Gastrocnemius medialis (tissue), 4 donors: ENCODE measurements around the gene CSRNP3. TPM values are rescaled to one million over a fixed set of nuclear protein-coding genes. Genes with fewer than 3 reads are reported as not detected.
A peak's percentile ranks its signal among the peaks of the same experiment; 100 is the strongest.
"Not testable (repeated sequence)": the region's sequence is repeated elsewhere in the genome, so short reads cannot be mapped to it uniquely, and the experiment has no call there.

Experiments used
- ATAC-seq, 2 donors: fragments of 150-250 bp; one replicate each; pipeline ENCODE4 v1.9.1; 2016
- DNase-seq, 2 donors: peaks; one replicate each; pipeline ENCODE4 v3.0.0-alpha.2; 2019
- H3K27ac ChIP-seq, 4 donors: fragments of 200-600 bp; sonication (generic); 1 replicate in 1 of 4; 2 replicates in 3 of 4; pipeline ENCODE4 v1.5.1; 2016 to 2018; ENCODE audit warnings: mild to moderate bottlenecking in 2 of 4, moderate library complexity in 1 of 4
- H3K27me3 ChIP-seq, 3 donors: fragments of 200-600 bp; sonication (generic) in 2 of 3; 1 replicate in 1 of 3; 2 replicates in 2 of 3; pipeline versions ENCODE4 v1.5.1 to v1.6.0; 2016 to 2019; ENCODE audit warnings: mild to moderate bottlenecking in 1 of 3, moderate library complexity in 1 of 3
- H3K36me3 ChIP-seq, 2 donors: fragments of 200-600 bp; sonication (generic) in 1 of 2; one replicate each; pipeline ENCODE4 v1.5.1; 2017 to 2018
- H3K4me1 ChIP-seq, 2 donors: fragments of 200-600 bp; sonication (generic) in 1 of 2; one replicate each; pipeline ENCODE4 v1.5.1; 2016 to 2017; ENCODE audit warnings: mild to moderate bottlenecking in 2 of 2
- H3K4me3 ChIP-seq, 4 donors: fragments of 200-600 bp; sonication (generic) in 3 of 4; 1 replicate in 1 of 4; 2 replicates in 3 of 4; pipeline ENCODE4 v1.5.1; 2016 to 2019; ENCODE audit warnings: mild to moderate bottlenecking in 2 of 4
- H3K9me3 ChIP-seq, 3 donors: fragments of 200-600 bp; sonication (generic) in 2 of 3; 1 replicate in 1 of 3; 2 replicates in 2 of 3; pipeline ENCODE4 v1.5.1; 2016 to 2019
- POLR2A ChIP-seq, 2 donors: fragments of 450-650 bp; IDR thresholded peaks; one replicate each; pipeline ENCODE4 v1.6.1; 2017; ENCODE audit warnings: antibody characterized with exemption in 2 of 2, mild to moderate bottlenecking in 2 of 2, moderate library complexity in 2 of 2
- in situ Hi-C, 4 donors: fragments of 200-750 bp; cut with MboI; loops; one replicate each; pipeline versions ENCODE4 v1.15.0 to v1.8.0; 2017; ENCODE audit warnings: low sequenced_read_pairs in 4 of 4
- intact Hi-C: fragments of 100-400 bp; cut with DNase I; formaldehyde crosslinking; loops from one replicate; pipeline ENCODE4 v1.15.1; 2023; ENCODE audit warnings: low total_unique reads
- total RNA-seq, 4 donors: library from RNA; depleted of rRNA; stranded (reverse); fragments of >200 nt; gene quantifications; one replicate each; pipeline versions ENCODE4 v1.1.0 to v1.2.3, GENCODE V29; 2016
- TF ChIP-seq, protein P1 (sequence below), 5 experiments: fragments of 450-650 bp in 3 of 5; fragments of 200-600 bp in 2 of 5; sonication (generic) in 2 of 5; IDR thresholded peaks in 4 of 5; conservative IDR thresholded peaks in 1 of 5; 1 replicate in 4 of 5; 2 replicates in 1 of 5; pipeline ENCODE4 v1.5.1; 2016 to 2019; ENCODE audit warnings: antibody characterized with exemption in 5 of 5, mild to moderate bottlenecking in 3 of 5, moderate library complexity in 3 of 5

CSRNP3 gene
- total RNA-seq, 4 donors from 2014 or later: 0.05 to 0.27 (median 0.08) TPM

DNA sequence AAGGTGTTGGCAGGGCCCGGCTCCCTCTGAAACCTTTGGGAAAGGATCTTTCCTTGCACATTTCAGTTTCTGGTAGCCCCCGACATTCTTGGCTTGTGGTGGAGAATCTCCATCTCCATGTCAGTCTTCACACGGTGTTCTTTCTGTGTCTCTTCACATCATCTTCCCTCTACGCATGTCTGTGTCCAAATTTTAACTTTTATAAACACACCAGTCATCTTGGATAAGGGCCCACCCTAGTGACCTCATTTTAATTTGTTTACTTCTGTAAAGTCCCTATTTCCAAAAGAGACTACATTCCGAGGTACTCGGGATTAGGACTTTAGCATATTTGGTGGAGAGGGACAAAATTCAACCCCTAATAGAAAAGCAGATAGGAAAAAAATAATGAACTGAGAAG, 186.2 kb downstream of the CSRNP3 start:
- DNase-seq: peak in 1 of 2 donors; percentile 3
- in situ Hi-C loops (no loop called here), intact Hi-C loops (no loop called here)
- Histone ChIP-seq H3K36me3 (no peaks in the 10 kb centered on the region), H3K4me3 (no peak overlapping the region), H3K4me1 (no peaks in the 10 kb centered on the region), H3K27me3 (no peaks in the 10 kb centered on the region), H3K9me3 (no peaks in the 10 kb centered on the region), H3K27ac (peak overlapping the region in 2 of 4 donors; percentile 40 to 52)
- TF ChIP-seq POLR2A (IDR thresholded peaks at IDR 0.05): no peak
- ATAC-seq: peak in 1 of 2 donors; percentile 68

- H3K4me3 ChIP-seq: no peak overlapping the region
- H3K27ac ChIP-seq: no peak overlapping the region
- no peaks in the 10 kb centered on the region for H3K27me3 ChIP-seq
- no peaks in the 10 kb centered on the region for H3K4me1 ChIP-seq
- ATAC-seq (no peak), DNase-seq (no peak)
- in situ Hi-C loops (no loop called here), intact Hi-C loops (loop anchor here (1.0 kb wide), 1 partner anchor 17 kb away; no protein-coding TSS in a partner anchor)
- TF ChIP-seq, protein P1, sequence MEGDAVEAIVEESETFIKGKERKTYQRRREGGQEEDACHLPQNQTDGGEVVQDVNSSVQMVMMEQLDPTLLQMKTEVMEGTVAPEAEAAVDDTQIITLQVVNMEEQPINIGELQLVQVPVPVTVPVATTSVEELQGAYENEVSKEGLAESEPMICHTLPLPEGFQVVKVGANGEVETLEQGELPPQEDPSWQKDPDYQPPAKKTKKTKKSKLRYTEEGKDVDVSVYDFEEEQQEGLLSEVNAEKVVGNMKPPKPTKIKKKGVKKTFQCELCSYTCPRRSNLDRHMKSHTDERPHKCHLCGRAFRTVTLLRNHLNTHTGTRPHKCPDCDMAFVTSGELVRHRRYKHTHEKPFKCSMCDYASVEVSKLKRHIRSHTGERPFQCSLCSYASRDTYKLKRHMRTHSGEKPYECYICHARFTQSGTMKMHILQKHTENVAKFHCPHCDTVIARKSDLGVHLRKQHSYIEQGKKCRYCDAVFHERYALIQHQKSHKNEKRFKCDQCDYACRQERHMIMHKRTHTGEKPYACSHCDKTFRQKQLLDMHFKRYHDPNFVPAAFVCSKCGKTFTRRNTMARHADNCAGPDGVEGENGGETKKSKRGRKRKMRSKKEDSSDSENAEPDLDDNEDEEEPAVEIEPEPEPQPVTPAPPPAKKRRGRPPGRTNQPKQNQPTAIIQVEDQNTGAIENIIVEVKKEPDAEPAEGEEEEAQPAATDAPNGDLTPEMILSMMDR (IDR thresholded peaks at IDR 0.05 in 4 of 5, conservative IDR thresholded peaks at IDR 0.05 in 1 of 5): no peak
- no peak for TF ChIP-seq POLR2A (IDR thresholded peaks at IDR 0.05)
- no peaks in the 10 kb centered on the region for H3K36me3 ChIP-seq
- no peaks in the 10 kb centered on the region for H3K9me3 ChIP-seq
These were observed 190.9 kb downstream of the CSRNP3 start for GRCh38 chr2:165660361-165660760.

DNA sequence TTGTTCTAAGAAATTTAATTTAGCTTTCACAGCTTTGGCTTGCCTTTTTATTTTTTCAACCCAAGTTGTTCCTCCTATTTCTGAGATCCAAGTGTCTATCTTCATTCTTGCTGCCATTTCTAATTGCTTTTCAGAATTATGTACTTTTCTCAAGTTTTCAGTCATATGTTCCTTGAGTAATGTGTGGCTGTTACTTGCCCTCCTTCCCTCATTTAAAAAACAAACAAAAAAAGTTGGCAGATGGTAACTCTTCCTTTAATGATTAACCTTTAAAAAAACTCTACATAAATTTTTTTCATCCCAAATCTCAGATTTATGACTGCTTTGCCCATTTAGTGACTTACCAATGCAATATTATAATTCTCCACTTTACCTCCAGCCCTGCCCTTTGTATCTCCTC, 193.2 kb downstream of the CSRNP3 start:
- Histone ChIP-seq H3K4me1 (no peaks in the 10 kb centered on the region), H3K36me3 (no peaks in the 10 kb centered on the region), H3K27me3 (no peaks in the 10 kb centered on the region), H3K4me3 (no peak overlapping the region), H3K9me3 (no peaks in the 10 kb centered on the region), H3K27ac (no peak overlapping the region)
- DNase-seq: no peak
- intact Hi-C loops: no loop called here
- no peak for ATAC-seq
- in situ Hi-C loops: no loop called here
- TF ChIP-seq POLR2A (IDR thresholded peaks at IDR 0.05): no peak
- TF ChIP-seq, protein P1 (IDR thresholded peaks at IDR 0.05 in 4 of 5, conservative IDR thresholded peaks at IDR 0.05 in 1 of 5): no peak

- in situ Hi-C loops: no loop called here
- DNase-seq (no peak), ATAC-seq (no peak)
- no peaks in the 10 kb centered on the region for H3K4me1 ChIP-seq
- H3K36me3 ChIP-seq: no peaks in the 10 kb centered on the region
- TF ChIP-seq POLR2A (IDR thresholded peaks at IDR 0.05): no peak
- TF ChIP-seq, protein P1 (IDR thresholded peaks at IDR 0.05 in 4 of 5, conservative IDR thresholded peaks at IDR 0.05 in 1 of 5): no peak
- no peak overlapping the region for H3K4me3 ChIP-seq
- no peak overlapping the region for H3K27ac ChIP-seq
- no peaks in the 10 kb centered on the region for H3K27me3 ChIP-seq
- H3K9me3 ChIP-seq: no peaks in the 10 kb centered on the region
- intact Hi-C loops: no loop called here
These were observed 196.1 kb downstream of the CSRNP3 start for GRCh38 chr2:165665614-165666013.

DNA sequence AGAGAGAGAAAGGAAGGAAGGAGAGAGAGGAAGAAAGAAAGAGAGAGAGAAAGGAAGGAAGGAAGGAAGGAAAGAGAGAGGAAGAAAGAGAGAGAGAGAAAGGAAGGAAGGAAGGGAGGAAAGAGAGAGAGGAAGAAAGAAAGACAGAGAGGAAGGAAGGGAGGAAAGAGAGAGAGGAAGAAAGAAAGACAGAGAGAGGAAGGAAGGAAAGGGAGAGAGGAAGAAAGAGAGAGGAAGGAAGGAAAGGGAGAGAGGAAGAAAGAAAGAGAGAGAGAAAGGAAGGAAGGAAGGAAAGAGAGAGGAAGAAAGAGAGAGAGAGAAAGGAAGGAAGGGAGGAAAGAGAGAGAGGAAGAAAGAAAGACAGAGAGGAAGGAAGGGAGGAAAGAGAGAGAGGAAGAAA, 196.6 kb downstream of the CSRNP3 start:
- H3K4me3 ChIP-seq, intact Hi-C loops, H3K27ac ChIP-seq, H3K27me3 ChIP-seq, ATAC-seq, H3K36me3 ChIP-seq, H3K9me3 ChIP-seq, H3K4me1 ChIP-seq, in situ Hi-C loops, DNase-seq: not testable (repeated sequence)

DNA sequence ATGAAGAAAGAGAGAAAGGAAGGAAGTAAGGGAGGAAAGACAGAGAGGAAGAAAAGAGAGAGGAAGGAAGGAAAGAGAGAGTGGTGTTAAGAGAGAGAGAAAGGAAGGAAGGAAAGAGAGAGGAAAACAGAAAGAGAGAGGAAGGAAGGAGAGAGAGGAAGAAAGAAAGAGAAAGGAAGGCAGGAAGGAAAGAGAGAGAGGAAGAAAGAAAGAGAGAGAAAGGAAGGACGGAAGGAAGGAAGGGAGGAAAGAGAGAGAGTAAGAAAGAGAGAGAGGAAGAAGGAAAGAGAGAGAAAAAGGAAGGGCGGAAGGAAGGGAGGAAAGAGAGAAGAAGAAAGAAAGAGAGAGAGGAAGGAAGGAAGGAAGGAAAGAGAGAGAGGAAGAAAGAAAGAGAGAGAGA, 197.1 kb downstream of the CSRNP3 start:
- Histone ChIP-seq H3K4me1 (no peaks in the 10 kb centered on the region), H3K9me3 (no peaks in the 10 kb centered on the region), H3K27me3 (no peaks in the 10 kb centered on the region), H3K36me3 (no peaks in the 10 kb centered on the region), H3K4me3 (no peak overlapping the region), H3K27ac (no peak overlapping the region)
- intact Hi-C loops: no loop called here
- ATAC-seq: no peak
- DNase-seq: no peak
- TF ChIP-seq, protein P1 (IDR thresholded peaks at IDR 0.05 in 4 of 5, conservative IDR thresholded peaks at IDR 0.05 in 1 of 5): no peak
- TF ChIP-seq POLR2A (IDR thresholded peaks at IDR 0.05): no peak
- in situ Hi-C loops: no loop called here
